GM18951 (cell line): ENCODE results near the gene CMBL.
"Not testable (repeated sequence)": the region's sequence is repeated elsewhere in the genome, so short reads cannot be mapped to it uniquely, and the experiment has no call there.

Source experiments
- POLR2A ChIP-seq: IDR thresholded peaks from 4 replicates; pipeline ENCODE4 v1.6.1; 2011; ENCODE audit warnings: mild to moderate bottlenecking; ENCODE audit not compliant: insufficient read length, insufficient read depth; ENCODE audit errors: extremely low read depth
- in situ Hi-C: fragments of 300-500 bp; cut with MboI; formaldehyde crosslinking; loops from one replicate; pipeline ENCODE4 v1.12.0; 2022; ENCODE audit warnings: low sequenced_read_pairs, mixed read lengths, inconsistent platforms; ENCODE audit not compliant: unreplicated experiment

CMBL gene

GRCh38 chr5:10279328-10279727 lies 28.4 kb downstream of the CMBL start:
- in situ Hi-C loops: loop anchor here (25.0 kb wide), 1 partner anchor 133 kb away; no protein-coding TSS in a partner anchor

GRCh38 chr5:10278658-10279279 lies 28.9 kb downstream of the CMBL start:
- in situ Hi-C loops: loop anchor here (25.0 kb wide), 1 partner anchor 134 kb away; no protein-coding TSS in a partner anchor
- TF ChIP-seq POLR2A: no peak

More at GRCh38 chr5:10279328-10279727, 28.4 kb downstream of the CMBL start:
- no peak for TF ChIP-seq POLR2A

- TF ChIP-seq POLR2A: no peak
- in situ Hi-C loops: loop anchor here (25.0 kb wide), 1 partner anchor 134 kb away; no protein-coding TSS in a partner anchor
Measured at GRCh38 chr5:10277773-10278630, 29.7 kb downstream of the CMBL start.

- TF ChIP-seq POLR2A: no peak
- in situ Hi-C loops: loop anchor here (25.0 kb wide), 1 partner anchor 136 kb away; no protein-coding TSS in a partner anchor
Measured at GRCh38 chr5:10276691-10277090, 31.0 kb downstream of the CMBL start.

- in situ Hi-C loops: loop anchor here (25.0 kb wide), 1 partner anchor 136 kb away; no protein-coding TSS in a partner anchor
- no peak for TF ChIP-seq POLR2A
Measured at GRCh38 chr5:10275991-10276390, 31.7 kb downstream of the CMBL start.

GRCh38 chr5:10275460-10275859 lies 32.2 kb downstream of the CMBL start:
- TF ChIP-seq POLR2A: no peak
- in situ Hi-C loops: loop anchor here (25.0 kb wide), 1 partner anchor 137 kb away; no protein-coding TSS in a partner anchor

- in situ Hi-C loops: not testable (repeated sequence)
Measured at GRCh38 chr5:10272875-10273209, 34.9 kb downstream of the CMBL start.

GRCh38 chr5:10272053-10272874 lies 35.4 kb downstream of the CMBL start:
- in situ Hi-C loops: no loop called here
- TF ChIP-seq POLR2A: no peak

GRCh38 chr5:10268100-10268499 lies 39.6 kb downstream of the CMBL start:
- in situ Hi-C loops: no loop called here

GRCh38 chr5:10266839-10267238 lies 40.9 kb downstream of the CMBL start:
- in situ Hi-C loops: no loop called here
- TF ChIP-seq POLR2A: no peak

More at GRCh38 chr5:10268100-10268499, 39.6 kb downstream of the CMBL start:
- no peak for TF ChIP-seq POLR2A

- TF ChIP-seq POLR2A: no peak
- in situ Hi-C loops: no loop called here
Measured at GRCh38 chr5:10266137-10266536, 41.6 kb downstream of the CMBL start.

- TF ChIP-seq POLR2A: peak; percentile 26
- in situ Hi-C loops: no loop called here
Measured at GRCh38 chr5:10265245-10266109, 42.2 kb downstream of the CMBL start.
